Right lobe of liver (tissue), 6 donors: ENCODE data around the gene RND3. TPM values are rescaled to one million over a fixed set of nuclear protein-coding genes. Genes with fewer than 3 reads are reported as not detected.

ENCODE experiments used
- ATAC-seq, 4 donors: fragments of 200-7000 bp; cut with Tn5 transposase; one replicate each; pipeline ENCODE4 v1.9.1; 2020; ENCODE audit warnings: mild to moderate bottlenecking in 4 of 4, moderate library complexity in 4 of 4
- DNase-seq, 3 donors: peaks; one replicate each; pipeline ENCODE4 v3.0.0-alpha.2; 2020
- H3K27ac ChIP-seq, 3 donors: fragments of 200-600 bp; one replicate each; pipeline ENCODE4 v1.8.0; 2022
- H3K27me3 ChIP-seq, 2 donors: fragments of 200-600 bp; one replicate each; pipeline ENCODE4 v1.8.0; 2022
- H3K36me3 ChIP-seq, 4 donors: fragments of 200-600 bp; sonication (generic) in 1 of 4; one replicate each; pipeline versions ENCODE4 v1.5.1 to v1.8.0; 2017 to 2022; ENCODE audit warnings: control low read depth in 1 of 4
- H3K4me1 ChIP-seq, 4 donors: fragments of 200-600 bp; sonication (generic) in 1 of 4; one replicate each; pipeline versions ENCODE4 v1.5.1 to v1.8.0; 2017 to 2022; ENCODE audit warnings: control low read depth in 1 of 4
- H3K4me3 ChIP-seq, 3 donors: fragments of 200-600 bp; one replicate each; pipeline ENCODE4 v1.8.0; 2022
- H3K9me3 ChIP-seq, 4 donors: fragments of 200-600 bp; sonication (generic) in 1 of 4; one replicate each; pipeline versions ENCODE4 v1.5.1 to v1.8.0; 2017 to 2022; ENCODE audit warnings: control low read depth in 1 of 4
- POLR2A ChIP-seq: fragments of 450-650 bp; IDR thresholded peaks from one replicate; pipeline ENCODE4 v1.6.1; 2017; ENCODE audit warnings: antibody characterized with exemption, mild to moderate bottlenecking
- WGBS: methylation state at CpG from one replicate; pipeline ENCODE4 v1.1.6; 2018; ENCODE audit warnings: low coverage, low lambda C conversion rate; ENCODE audit not compliant: insufficient coverage; ENCODE audit errors: missing lambda C conversion rate; 5-methylcytosine and 5-hydroxymethylcytosine counted together
- intact Hi-C, 2 donors: fragments of 100-400 bp; cut with DNase I; formaldehyde crosslinking; loops; one replicate each; pipeline versions ENCODE4 v1.11.2 to v1.14.1; 2022
- total RNA-seq, 6 experiments: library from RNA; depleted of rRNA in 2 of 6; stranded (reverse); fragments of >200 nt in 2 of 6; fragmentation: NEBNext Ultra II Directional in 3 of 6; extraction: Animal tissue kit (Norgen Biotek cat#: 25700) in 3 of 6; gene quantifications; one replicate each; pipeline versions ENCODE4 v1.1.0 to v1.2.4, GENCODE V29; 2016 to 2023
- TF ChIP-seq, protein P1 (sequence below), 4 donors: fragments of 200-600 bp in 3 of 4; fragments of 450-650 bp in 1 of 4; IDR thresholded peaks; one replicate each; pipeline versions ENCODE4 v1.5.1 to v1.8.0; 2016 to 2022; ENCODE audit warnings: antibody characterized with exemption in 4 of 4, mild to moderate bottlenecking in 2 of 4
- donor health status: DM: no; HTN: yes; CAD: no.
- donor health status: DM: no; HTN: no; CAD: no.
- donor health status: DM: no; HTN: no; CAD: no.
- donor health status: DM: no; HTN: yes; CAD: no.
- donor health status: DM: no; HTN: yes; CAD: no.

The RND3 gene
- total RNA-seq, 6 experiments from 2014 or later, result 20.0 to 70.5 (median 36.8) TPM

DNA sequence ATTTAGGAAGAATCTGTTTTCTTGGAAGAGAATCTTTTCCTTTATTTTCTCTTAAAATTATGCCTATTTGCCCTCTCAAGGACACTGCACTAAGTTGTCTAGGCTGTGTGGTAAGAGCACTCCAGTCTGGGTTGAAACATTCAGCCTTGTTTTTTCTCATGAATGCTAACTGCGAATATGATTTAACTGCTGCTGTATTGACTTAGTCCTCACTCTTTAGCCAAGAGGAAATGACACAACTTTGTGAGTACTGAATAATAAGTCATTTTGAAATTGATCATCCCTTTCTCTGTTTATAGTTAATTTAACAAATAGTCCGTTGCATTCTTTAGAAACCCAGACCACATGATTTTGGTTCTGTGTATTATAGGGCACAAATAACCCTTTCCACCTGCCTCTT, 4.5 kb upstream of the RND3 start:
- Histone ChIP-seq H3K27me3 (no peaks in the 10 kb centered on the region), H3K9me3 (no peaks in the 10 kb centered on the region), H3K36me3 (no peaks in the 10 kb centered on the region), H3K27ac (peak overlapping the region in 1 of 3 donors; percentile 15), H3K4me3 (no peak overlapping the region), H3K4me1 (peaks cover 0 to 17% (median 8%) of the 10 kb centered on the region in 4 donors)
- ATAC-seq, result peak; percentile 11 to 58 (median 34)
- TF ChIP-seq POLR2A, result peak; percentile 26
- TF ChIP-seq, protein P1, sequence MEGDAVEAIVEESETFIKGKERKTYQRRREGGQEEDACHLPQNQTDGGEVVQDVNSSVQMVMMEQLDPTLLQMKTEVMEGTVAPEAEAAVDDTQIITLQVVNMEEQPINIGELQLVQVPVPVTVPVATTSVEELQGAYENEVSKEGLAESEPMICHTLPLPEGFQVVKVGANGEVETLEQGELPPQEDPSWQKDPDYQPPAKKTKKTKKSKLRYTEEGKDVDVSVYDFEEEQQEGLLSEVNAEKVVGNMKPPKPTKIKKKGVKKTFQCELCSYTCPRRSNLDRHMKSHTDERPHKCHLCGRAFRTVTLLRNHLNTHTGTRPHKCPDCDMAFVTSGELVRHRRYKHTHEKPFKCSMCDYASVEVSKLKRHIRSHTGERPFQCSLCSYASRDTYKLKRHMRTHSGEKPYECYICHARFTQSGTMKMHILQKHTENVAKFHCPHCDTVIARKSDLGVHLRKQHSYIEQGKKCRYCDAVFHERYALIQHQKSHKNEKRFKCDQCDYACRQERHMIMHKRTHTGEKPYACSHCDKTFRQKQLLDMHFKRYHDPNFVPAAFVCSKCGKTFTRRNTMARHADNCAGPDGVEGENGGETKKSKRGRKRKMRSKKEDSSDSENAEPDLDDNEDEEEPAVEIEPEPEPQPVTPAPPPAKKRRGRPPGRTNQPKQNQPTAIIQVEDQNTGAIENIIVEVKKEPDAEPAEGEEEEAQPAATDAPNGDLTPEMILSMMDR (IDR thresholded peaks at IDR 0.05), result no peak
- intact Hi-C loops, result no loop called here
- DNase-seq, result no peak
- WGBS, result 11% methylated on average over 2 of the region's 2 CpGs

DNA sequence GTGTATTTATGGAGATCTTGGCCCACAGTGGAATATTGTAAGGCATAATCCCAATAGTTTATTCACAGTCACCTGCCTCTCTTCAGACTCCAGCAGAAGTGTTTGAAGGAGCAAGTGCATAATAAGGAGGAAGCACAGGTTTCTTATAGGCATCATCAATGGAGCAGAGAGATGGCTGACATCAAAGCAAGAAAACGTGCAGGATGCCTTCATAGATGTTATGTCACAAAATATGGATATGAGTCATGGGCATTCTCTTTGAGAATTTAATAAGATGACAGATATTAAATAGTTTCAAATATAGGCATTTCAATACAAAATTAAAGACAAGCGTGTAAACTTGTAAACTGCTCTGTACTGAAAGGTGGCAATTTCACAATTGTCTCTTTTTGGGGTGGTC, 4.0 kb upstream of the RND3 start:
- no peak for TF ChIP-seq POLR2A
- TF ChIP-seq, protein P1 (IDR thresholded peaks at IDR 0.05), result no peak
- Histone ChIP-seq H3K4me3 (no peak overlapping the region), H3K27me3 (no peaks in the 10 kb centered on the region), H3K27ac (peak overlapping the region in 1 of 3 donors; percentile 15), H3K4me1 (peaks cover 0 to 17% (median 8%) of the 10 kb centered on the region in 4 donors), H3K9me3 (no peaks in the 10 kb centered on the region), H3K36me3 (no peaks in the 10 kb centered on the region)
- WGBS, result 66% methylated on average over 2 of the region's 2 CpGs
- intact Hi-C loops, result no loop called here
- no peak for ATAC-seq
- DNase-seq, result no peak

DNA sequence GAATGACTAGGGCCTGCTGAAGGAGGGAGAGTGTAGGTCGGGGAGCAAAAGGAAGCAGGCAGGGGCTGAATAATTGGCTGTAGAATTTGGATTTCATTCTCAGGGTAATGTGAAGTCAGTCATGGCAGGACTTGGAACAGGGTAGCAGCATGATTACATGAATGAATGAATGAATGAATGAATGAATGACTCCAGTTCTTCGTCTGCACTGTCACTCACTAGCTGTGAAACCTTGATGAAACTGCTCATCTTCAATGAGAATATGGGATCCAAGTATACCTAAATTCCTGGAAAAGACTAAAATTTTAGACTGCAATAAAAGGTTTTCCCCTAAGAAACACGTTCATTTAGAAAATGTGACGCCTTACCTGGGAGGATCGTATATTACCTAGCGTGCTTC, 3.0 kb upstream of the RND3 start:
- Histone ChIP-seq H3K36me3 (no peaks in the 10 kb centered on the region), H3K4me3 (no peak overlapping the region), H3K27me3 (no peaks in the 10 kb centered on the region), H3K27ac (no peak overlapping the region), H3K9me3 (no peaks in the 10 kb centered on the region), H3K4me1 (peaks cover 0 to 17% (median 8%) of the 10 kb centered on the region in 4 donors)
- WGBS, result 78% methylated on average over 6 of the region's 6 CpGs
- no peak for ATAC-seq
- TF ChIP-seq, protein P1 (IDR thresholded peaks at IDR 0.05), result no peak
- TF ChIP-seq POLR2A, result no peak
- intact Hi-C loops, result no loop called here
- no peak for DNase-seq

DNA sequence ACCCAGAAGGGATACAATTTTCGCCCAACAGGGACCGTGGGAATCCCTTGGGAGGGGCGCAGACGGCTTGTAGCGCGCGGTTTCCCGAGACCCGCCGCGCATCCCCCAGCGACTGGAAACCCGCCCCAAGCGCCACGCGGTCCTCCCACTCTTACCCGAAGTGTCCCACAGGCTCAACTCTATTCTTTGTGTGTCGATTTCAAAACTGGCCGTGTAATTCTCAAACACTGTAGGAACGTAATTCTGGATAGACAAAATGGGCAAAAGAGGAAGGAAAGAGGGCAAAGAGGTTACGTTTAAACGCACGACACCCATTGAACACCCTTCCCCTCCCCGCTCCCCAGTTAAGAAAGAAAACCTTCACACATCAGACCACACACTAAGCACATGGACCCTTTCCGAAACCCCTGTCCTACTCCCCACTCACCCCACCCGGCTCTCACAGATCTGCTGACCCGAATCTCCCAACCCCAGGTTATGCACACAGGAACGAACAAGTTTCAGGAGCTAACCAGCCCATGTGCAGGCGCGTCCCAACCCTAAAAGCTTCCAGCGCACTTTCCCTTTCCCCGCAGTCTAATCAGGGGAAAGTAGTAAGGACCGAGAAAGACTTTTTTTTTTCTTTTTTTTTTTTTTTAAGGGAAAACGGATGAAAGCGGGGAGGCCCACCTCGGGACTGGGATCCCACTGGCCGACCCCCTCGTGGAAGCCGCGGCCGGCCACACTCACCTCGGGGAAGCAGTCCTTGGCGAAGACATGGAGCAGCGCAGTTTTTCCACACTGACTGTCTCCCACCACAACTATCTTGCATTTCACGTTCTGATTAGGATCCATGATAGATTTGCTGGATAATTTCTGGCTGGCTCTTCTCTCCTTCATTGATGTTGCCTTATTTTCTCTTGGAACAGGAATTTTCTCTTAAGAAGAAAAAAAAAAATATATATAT, 655 bp downstream of the RND3 start:
- DNase-seq, result peak in 2 of 3 donors; percentile 27 to 51
- WGBS, result under 1% methylated on average over 40 of the region's 45 CpGs
- peak; percentile 18 to 37 (median 26) for ATAC-seq
- H3K4me3 ChIP-seq, result peak overlapping the region; percentile 65 to 85 (median 76)
- H3K36me3 ChIP-seq, result peaks cover 0 to 11% (median 0%) of the 10 kb centered on the region in 4 donors
- H3K27me3 ChIP-seq, result no peaks in the 10 kb centered on the region
- intact Hi-C loops, result no loop called here
- peak overlapping the region; percentile 88 to 97 (median 95) for H3K27ac ChIP-seq
- TF ChIP-seq POLR2A, result no peak
- TF ChIP-seq, protein P1 (IDR thresholded peaks at IDR 0.05), result no peak
- H3K4me1 ChIP-seq, result peaks cover 0 to 27% (median 11%) of the 10 kb centered on the region in 4 donors
- H3K9me3 ChIP-seq, result no peaks in the 10 kb centered on the region
